ENCODE results near the gene PBX2.

DNA sequence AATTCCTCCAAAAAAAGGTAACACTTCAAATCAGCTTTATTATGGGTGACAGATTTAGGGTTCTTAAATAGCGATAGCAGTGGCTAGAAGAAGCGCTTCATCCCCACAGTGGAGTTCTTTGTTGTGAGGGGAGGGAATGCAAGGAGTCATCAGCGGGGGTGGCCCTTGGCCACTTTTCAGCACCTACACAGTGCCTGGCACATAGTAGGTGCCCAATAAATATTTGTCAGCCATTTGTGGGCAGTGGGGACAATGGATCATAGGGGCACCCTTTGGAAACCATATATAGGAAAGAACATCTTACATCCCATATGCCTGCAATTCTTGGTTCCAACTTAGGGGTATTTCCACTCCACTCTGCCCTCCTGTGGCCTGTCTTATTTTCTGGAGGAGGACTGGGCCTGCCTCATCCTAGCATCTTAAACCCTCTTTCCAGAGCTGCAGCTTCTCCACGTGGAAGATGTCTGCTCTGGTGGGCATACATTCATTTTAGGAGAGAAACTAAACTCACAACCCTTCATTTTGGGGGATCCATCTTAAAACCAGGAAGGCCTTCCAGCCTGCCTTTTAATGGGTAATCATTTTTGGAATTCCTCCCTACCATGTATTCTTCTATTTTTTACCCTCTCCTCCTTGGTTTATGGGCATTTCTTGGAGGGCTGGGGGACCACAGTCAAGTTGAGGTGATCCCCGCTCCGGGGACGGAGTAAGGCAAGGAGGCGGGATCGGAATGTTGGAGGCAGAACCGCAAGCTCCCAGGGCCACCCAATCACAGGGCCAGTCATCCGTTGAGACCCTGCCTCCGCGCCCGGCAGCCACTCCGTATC lies 5.0 kb upstream of the PBX2 start:
- TF ChIP-seq, protein P1, sequence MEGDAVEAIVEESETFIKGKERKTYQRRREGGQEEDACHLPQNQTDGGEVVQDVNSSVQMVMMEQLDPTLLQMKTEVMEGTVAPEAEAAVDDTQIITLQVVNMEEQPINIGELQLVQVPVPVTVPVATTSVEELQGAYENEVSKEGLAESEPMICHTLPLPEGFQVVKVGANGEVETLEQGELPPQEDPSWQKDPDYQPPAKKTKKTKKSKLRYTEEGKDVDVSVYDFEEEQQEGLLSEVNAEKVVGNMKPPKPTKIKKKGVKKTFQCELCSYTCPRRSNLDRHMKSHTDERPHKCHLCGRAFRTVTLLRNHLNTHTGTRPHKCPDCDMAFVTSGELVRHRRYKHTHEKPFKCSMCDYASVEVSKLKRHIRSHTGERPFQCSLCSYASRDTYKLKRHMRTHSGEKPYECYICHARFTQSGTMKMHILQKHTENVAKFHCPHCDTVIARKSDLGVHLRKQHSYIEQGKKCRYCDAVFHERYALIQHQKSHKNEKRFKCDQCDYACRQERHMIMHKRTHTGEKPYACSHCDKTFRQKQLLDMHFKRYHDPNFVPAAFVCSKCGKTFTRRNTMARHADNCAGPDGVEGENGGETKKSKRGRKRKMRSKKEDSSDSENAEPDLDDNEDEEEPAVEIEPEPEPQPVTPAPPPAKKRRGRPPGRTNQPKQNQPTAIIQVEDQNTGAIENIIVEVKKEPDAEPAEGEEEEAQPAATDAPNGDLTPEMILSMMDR (IDR thresholded peaks at IDR 0.05): peak in 3 of 4 experiments; percentile 48 to 79 (median 74)
- peak; percentile 30 to 35 for TF ChIP-seq POLR2A (IDR thresholded peaks at IDR 0.05)
